OCI-LY7 (cell line): ENCODE data around the gene OR2W1.

Source experiments
- CTCF ChIP-seq: fragments of 200-600 bp; sonication (generic); conservative IDR thresholded peaks from 2 replicates; pipeline ENCODE4 v1.5.1; 2014; ENCODE audit warnings: mild to moderate bottlenecking, antibody characterized with exemption, low read length, moderate library complexity, mixed read lengths
- EZH2phosphoT487 ChIP-seq: fragments of 200-600 bp; sonication (generic); IDR thresholded peaks from 2 replicates; pipeline ENCODE4 v1.6.1; 2018; ENCODE audit warnings: low read depth, borderline replicate concordance, mild to moderate bottlenecking, mixed run types, antibody characterized with exemption, low read length, moderate library complexity, mixed read lengths

DNA sequence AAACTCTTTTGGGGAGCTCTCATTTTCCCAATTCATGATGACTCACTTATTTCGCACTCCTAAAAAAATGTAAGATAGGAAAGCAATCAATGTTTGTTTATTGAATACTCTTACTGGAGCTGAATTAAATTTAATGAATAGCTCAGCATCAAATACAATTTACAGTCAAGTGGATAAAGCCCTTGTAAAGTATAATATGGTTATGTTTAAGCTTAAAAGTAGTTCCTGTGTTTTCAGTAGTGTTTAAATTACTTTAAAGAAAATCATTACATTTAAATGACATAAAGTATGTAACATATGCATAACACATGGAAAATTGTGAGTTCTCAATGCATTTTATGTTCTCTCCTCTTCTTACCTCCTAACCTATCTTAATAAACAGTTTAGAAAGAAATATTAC is 42.2 kb upstream of the OR2W1 start, which contains the start of gene OR2B3:
- no peak for TF ChIP-seq CTCF
- no peak for TF ChIP-seq EZH2phosphoT487
